ENCODE measurements around the gene EXOC3. TPM values are rescaled to one million over a fixed set of nuclear protein-coding genes. Genes with fewer than 3 reads are reported as not detected.

The EXOC3 gene
- total RNA-seq, 1 experiment from 2014 or later: 55.0 TPM

DNA sequence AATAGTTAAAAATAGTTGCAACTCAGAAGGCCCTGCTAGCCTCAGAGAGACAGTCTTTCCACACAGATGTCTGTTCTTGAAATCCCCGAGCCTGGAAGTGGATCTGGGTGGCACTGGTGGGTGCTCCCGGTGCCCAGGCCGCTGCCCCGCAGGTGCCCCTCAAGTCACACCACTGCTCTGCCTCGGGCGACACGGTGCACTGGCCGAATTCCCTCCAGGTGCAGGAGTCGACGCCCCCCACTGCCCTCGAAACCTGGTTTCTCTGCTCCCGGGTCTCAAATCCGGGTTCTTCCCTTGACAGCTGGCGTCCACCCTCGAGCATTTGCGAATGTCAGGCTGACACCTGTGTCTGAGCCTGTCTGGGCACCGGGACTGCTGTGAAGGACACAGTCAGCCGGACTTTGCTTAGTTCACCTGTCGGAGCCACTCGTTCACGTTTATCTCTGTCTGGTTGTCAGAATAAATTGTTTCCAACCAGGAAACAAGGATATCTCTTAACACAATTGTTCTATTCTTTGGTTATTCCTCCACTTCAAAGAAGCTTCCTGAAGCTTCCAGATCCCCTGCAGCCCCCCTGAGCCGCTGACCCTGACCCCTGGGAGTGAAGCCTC lies 54.2 kb downstream of the EXOC3 start:
- ChIA-PET CTCF (no interaction called here), POLR2A (no interaction called here)
- H3K27ac ChIP-seq (ENCODE audit: low read length): no peak overlapping the region
- H3K4me3 ChIP-seq (ENCODE audit: low read depth in 2 of 2, low read length in 2 of 2): no peak overlapping the region
- no peaks in the 10 kb centered on the region for H3K36me3 ChIP-seq (ENCODE audit: control insufficient read depth, insufficient read depth, low read length)
- TF ChIP-seq, protein P1, sequence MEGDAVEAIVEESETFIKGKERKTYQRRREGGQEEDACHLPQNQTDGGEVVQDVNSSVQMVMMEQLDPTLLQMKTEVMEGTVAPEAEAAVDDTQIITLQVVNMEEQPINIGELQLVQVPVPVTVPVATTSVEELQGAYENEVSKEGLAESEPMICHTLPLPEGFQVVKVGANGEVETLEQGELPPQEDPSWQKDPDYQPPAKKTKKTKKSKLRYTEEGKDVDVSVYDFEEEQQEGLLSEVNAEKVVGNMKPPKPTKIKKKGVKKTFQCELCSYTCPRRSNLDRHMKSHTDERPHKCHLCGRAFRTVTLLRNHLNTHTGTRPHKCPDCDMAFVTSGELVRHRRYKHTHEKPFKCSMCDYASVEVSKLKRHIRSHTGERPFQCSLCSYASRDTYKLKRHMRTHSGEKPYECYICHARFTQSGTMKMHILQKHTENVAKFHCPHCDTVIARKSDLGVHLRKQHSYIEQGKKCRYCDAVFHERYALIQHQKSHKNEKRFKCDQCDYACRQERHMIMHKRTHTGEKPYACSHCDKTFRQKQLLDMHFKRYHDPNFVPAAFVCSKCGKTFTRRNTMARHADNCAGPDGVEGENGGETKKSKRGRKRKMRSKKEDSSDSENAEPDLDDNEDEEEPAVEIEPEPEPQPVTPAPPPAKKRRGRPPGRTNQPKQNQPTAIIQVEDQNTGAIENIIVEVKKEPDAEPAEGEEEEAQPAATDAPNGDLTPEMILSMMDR (IDR thresholded peaks at IDR 0.05): no peak
- TF ChIP-seq SIN3A (IDR thresholded peaks at IDR 0.05; ENCODE audit: borderline replicate concordance, insufficient read depth, low read depth, low read length) (no peak), POLR2AphosphoS5 (IDR thresholded peaks at IDR 0.05; ENCODE audit: low read depth, low read length) (no peak), TCF7L2 (IDR thresholded peaks at IDR 0.05; ENCODE audit: low read depth, low read length) (no peak)
- TF ChIP-seq, protein P2, sequence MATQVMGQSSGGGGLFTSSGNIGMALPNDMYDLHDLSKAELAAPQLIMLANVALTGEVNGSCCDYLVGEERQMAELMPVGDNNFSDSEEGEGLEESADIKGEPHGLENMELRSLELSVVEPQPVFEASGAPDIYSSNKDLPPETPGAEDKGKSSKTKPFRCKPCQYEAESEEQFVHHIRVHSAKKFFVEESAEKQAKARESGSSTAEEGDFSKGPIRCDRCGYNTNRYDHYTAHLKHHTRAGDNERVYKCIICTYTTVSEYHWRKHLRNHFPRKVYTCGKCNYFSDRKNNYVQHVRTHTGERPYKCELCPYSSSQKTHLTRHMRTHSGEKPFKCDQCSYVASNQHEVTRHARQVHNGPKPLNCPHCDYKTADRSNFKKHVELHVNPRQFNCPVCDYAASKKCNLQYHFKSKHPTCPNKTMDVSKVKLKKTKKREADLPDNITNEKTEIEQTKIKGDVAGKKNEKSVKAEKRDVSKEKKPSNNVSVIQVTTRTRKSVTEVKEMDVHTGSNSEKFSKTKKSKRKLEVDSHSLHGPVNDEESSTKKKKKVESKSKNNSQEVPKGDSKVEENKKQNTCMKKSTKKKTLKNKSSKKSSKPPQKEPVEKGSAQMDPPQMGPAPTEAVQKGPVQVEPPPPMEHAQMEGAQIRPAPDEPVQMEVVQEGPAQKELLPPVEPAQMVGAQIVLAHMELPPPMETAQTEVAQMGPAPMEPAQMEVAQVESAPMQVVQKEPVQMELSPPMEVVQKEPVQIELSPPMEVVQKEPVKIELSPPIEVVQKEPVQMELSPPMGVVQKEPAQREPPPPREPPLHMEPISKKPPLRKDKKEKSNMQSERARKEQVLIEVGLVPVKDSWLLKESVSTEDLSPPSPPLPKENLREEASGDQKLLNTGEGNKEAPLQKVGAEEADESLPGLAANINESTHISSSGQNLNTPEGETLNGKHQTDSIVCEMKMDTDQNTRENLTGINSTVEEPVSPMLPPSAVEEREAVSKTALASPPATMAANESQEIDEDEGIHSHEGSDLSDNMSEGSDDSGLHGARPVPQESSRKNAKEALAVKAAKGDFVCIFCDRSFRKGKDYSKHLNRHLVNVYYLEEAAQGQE (IDR thresholded peaks at IDR 0.05; ENCODE audit: insufficient read depth in 1 of 2, low read depth in 2 of 2, low read length in 1 of 2): no peak
- H3K27me3 ChIP-seq (ENCODE audit: control insufficient read depth, insufficient read depth, low read length): no peaks in the 10 kb centered on the region
- no peaks in the 10 kb centered on the region for H3K4me1 ChIP-seq (ENCODE audit: control insufficient read depth, insufficient read depth, low read length)
- no peak for DNase-seq (ENCODE audit: low read depth, low spot score)
- intact Hi-C loops (cut with micrococcal nuclease; ENCODE audit: unreplicated experiment) (no loop called here), in situ Hi-C loops (cut with HindIII; ENCODE audit: low pct_unique_long_range_greater_than_20kb, low sequenced_read_pairs) (no loop called here)
- H3K9me3 ChIP-seq (ENCODE audit: control insufficient read depth, insufficient read depth, low read depth, low read length): no peaks in the 10 kb centered on the region
- BruUV-seq (replicated peaks): no TSS peak
- no peak for ATAC-seq

DNA sequence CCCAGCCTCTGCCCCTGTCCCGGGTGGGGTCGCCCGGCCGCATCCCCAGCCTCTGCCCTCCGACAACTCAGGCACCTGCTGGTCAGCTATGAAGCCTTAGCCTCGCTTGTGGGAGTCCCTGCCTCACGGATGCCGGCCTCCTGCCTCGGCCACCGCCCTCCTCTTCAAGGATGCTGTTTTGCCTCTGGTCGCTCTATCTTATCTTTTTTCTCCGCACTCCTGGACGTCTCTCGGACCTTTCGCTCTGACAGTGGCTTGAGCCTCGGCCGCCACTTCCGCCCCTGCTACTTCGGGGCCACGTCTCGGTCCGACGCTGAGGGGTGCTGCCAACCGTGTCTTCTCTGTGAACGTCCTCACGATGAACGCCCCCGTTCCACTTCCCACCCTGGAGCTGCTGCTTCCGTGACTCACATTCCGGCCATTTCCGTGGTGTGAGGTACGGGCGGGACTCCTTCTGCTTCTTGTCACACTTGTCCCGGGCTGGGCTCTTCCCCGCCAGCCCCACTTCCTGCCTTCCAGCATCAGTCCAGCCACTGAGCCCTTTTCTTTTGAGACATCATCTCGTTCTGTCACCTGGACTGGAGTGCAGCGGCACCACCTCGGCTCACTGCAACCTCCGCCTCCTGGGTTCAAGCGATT lies 55.0 kb downstream of the EXOC3 start:
- POLR2A ChIA-PET: no interaction called here
- in situ Hi-C loops (cut with HindIII; ENCODE audit: low pct_unique_long_range_greater_than_20kb, low sequenced_read_pairs): no loop called here

More for the DNA sequence above, 55.0 kb downstream of the EXOC3 start:
- H3K36me3 ChIP-seq (ENCODE audit: control insufficient read depth, insufficient read depth, low read length): no peaks in the 10 kb centered on the region
- CTCF ChIA-PET: no interaction called here
- ATAC-seq (no peak), DNase-seq (ENCODE audit: low read depth, low spot score) (no peak)
- H3K4me1 ChIP-seq (ENCODE audit: control insufficient read depth, insufficient read depth, low read length): no peaks in the 10 kb centered on the region
- intact Hi-C loops (cut with micrococcal nuclease; ENCODE audit: unreplicated experiment): no loop called here
- H3K27me3 ChIP-seq (ENCODE audit: control insufficient read depth, insufficient read depth, low read length): no peaks in the 10 kb centered on the region
- H3K9me3 ChIP-seq (ENCODE audit: control insufficient read depth, insufficient read depth, low read depth, low read length): no peaks in the 10 kb centered on the region
- H3K4me3 ChIP-seq (ENCODE audit: low read depth in 2 of 2, low read length in 2 of 2): no peak overlapping the region
- H3K27ac ChIP-seq (ENCODE audit: low read length): no peak overlapping the region
- BruUV-seq (replicated peaks): no TSS peak
- TF ChIP-seq, protein P1 (IDR thresholded peaks at IDR 0.05): no peak
- TF ChIP-seq SIN3A (IDR thresholded peaks at IDR 0.05; ENCODE audit: borderline replicate concordance, insufficient read depth, low read depth, low read length) (no peak), TCF7L2 (IDR thresholded peaks at IDR 0.05; ENCODE audit: low read depth, low read length) (no peak), POLR2AphosphoS5 (IDR thresholded peaks at IDR 0.05; ENCODE audit: low read depth, low read length) (no peak)
- TF ChIP-seq, protein P2 (IDR thresholded peaks at IDR 0.05; ENCODE audit: insufficient read depth in 1 of 2, low read depth in 2 of 2, low read length in 1 of 2): no peak
